GM18861 (cell line): Measurements from ENCODE around the gene SYT2.
"Not testable (repeated sequence)": the region's sequence is repeated elsewhere in the genome, so short reads cannot be mapped to it uniquely, and the experiment has no call there.

ENCODE experiments used
- ATAC-seq: cut with Tn5 transposase; IDR thresholded peaks from one replicate; pipeline ENCODE4 v1.9.1; 2021; ENCODE audit not compliant: unreplicated experiment

SYT2 gene

GRCh38 chr1:202710070-202711045, at the start of gene SYT2:
Gene SYT2 (minus strand): TSS chr1:202710454. CDS start chr1:202605772, 104,682 bp downstream.
- ATAC-seq = no peak

DNA sequence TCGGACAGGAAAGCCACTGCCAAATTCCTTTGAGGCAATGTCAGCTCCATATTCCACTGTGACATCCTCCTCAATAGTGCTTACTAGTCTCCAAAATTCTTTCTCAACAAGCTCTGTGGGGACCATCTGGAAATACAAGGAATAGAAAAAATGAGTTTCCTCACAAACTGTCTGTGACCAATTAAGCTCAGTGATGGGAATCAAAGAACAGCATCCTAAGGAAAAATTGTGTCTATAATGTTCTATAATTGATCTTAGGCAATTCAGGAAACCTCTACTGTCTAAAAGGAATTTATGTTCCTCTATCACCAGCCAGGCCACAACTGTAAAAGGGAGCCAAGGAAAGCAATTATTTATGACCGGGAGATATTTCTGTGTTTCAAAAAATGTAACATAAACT, 46.1 kb upstream of the SYT2 start:
- ATAC-seq = no peak

- ATAC-seq = no peak
Observed at GRCh38 chr1:202754293-202754692, 44.0 kb upstream of the SYT2 start.

DNA sequence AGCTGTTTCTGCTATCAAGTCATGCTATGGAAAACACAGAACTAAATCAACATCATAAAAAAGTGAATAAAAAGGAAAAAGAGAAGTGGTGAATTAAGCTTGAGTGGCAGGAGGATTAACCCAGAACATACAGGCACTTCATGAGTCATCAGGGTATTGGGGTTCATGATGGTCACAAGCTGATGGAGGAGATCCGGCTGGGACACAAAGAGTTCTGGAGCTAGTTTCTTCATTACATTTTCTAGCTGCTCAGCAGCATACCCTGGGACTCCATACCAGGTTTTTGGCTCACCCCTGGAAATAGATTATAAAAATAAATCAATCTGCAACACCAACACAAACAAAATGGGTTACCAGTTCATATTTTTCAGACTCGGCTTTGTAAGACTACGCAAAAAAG, 42.5 kb upstream of the SYT2 start:
- no peak for ATAC-seq

- ATAC-seq = no peak
Observed at GRCh38 chr1:202750761-202751160, 40.5 kb upstream of the SYT2 start.

- no peak for ATAC-seq
Observed at GRCh38 chr1:202750024-202750423, 39.8 kb upstream of the SYT2 start.

DNA sequence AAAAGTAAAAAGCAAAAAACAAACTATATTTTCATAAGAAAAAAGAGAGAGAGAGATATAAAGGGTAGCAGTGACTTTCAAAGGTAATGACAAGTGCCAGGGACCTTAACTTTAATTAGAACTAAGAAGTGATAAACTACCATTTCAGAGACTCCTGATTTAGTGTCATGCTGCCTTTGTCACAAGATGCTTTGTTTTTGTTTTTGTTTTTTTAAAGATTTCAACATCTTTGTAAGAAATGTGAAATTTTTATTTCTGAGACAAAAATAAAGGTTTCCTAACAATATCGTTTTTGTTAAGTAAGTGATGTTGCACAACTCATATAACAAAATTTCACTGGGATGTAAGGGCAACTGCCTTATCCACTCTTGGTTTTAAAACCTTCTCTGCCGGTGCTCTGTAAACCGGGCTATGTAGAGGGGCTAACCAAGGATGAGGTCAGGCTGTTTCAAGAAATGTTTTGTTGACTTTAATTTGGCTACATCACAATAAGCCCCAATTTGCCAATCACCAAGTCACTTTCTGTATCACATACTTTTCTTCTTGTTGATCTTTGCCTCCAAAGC, 35.2 kb upstream of the SYT2 start:
- ATAC-seq = no peak

DNA sequence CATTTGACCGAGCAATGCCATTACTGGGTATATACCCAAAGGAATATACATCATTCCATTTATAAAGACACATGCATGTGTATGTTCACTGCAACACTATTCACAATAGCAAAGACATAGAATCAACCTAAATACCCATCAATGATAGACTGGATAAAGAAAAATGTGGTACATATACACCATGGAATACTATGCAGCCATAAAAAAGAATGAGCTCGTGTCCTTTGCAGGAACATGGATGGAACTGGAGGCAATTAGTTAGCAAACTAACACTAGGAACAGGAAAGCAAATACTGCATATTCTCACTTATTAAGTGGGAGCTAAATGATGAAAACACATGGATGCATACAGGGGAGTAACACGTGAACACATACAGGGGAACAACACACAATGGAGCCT, 34.5 kb upstream of the SYT2 start:
- not testable (repeated sequence) for ATAC-seq

- ATAC-seq = no peak
Observed at GRCh38 chr1:202742496-202742895, 32.2 kb upstream of the SYT2 start.

- no peak for ATAC-seq
Observed at GRCh38 chr1:202733251-202733650, 23.0 kb upstream of the SYT2 start.

GRCh38 chr1:202728951-202729350, 18.7 kb upstream of the SYT2 start:
- no peak for ATAC-seq

- ATAC-seq = no peak
Observed at GRCh38 chr1:202725526-202725925, 15.3 kb upstream of the SYT2 start.

GRCh38 chr1:202723708-202724107, 13.5 kb upstream of the SYT2 start:
- no peak for ATAC-seq

DNA sequence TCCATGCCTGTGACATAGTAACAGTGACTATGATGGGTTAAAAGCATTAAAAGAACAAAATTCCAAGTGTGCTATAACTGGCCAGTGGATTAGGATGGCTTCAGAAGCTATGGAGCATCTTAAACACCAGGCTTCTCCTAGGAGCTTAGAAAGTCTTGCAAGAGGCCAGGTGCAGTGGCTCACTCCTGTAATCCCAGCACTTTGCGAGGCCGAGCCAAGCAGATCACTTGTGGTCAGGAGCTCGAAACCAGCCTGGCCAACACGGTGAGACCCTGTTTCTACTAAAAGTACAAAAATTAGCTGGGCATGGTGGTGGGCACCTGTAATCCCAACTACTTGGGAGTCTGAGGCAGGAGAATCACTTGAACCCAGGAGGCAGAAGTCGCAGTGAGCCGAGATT, 12.8 kb upstream of the SYT2 start:
- not testable (repeated sequence) for ATAC-seq

- no peak for ATAC-seq
Observed at GRCh38 chr1:202716654-202717053, 6.4 kb upstream of the SYT2 start.

DNA sequence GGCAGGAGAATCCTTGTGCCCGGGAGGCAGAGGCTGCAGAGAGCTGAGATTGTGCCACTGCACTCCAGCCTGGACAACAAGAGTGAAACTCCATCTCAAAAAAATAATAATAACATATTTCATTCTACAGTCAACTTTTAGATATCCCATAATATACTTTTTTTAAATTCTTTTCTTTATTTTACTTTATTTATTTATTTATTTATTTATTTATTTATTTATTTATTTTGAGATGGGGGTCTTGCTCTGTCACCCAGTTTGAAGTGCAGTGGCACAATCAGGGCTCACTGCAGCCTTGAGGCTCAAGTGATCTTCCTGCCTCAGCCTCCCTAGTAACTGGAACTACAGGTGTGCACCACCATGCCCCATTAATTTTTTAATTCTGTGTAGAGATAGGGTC, 3.9 kb upstream of the SYT2 start:
- ATAC-seq = not testable (repeated sequence)

GRCh38 chr1:202713110-202713509, 2.9 kb upstream of the SYT2 start:
- no peak for ATAC-seq

DNA sequence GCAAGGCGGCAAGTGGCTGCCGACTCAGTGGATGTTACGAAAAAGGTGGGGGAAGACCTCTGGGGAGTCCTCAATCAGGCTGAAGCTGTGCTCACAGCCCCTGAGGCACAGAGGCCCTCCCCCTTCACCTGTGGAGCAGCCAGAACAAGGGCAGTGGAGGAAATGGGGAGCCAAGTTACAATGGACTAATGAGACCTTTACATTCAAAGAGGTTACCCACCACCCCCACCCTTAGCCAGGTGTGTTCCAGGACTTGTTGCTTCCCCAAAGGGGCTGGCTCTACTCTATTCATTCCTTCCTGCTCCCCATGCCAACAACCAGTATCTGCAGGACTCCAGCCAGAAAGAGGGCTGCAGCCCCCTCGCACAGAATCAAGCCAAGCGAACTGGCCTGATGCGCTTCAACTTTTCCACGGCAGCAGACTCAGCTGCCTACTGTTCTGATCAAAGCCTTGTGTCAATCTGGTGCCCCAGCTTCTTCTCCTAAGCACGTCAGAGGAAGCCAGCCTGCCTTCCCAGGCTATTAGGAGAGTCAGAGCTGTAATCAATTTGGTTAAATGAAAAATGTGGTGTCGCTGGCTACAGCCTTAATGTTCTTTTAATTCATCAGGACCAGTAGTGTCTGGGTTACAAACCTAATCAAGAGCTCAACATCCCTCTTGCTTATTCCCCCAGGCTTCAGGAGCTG, 1.8 kb upstream of the SYT2 start:
- no peak for ATAC-seq

DNA sequence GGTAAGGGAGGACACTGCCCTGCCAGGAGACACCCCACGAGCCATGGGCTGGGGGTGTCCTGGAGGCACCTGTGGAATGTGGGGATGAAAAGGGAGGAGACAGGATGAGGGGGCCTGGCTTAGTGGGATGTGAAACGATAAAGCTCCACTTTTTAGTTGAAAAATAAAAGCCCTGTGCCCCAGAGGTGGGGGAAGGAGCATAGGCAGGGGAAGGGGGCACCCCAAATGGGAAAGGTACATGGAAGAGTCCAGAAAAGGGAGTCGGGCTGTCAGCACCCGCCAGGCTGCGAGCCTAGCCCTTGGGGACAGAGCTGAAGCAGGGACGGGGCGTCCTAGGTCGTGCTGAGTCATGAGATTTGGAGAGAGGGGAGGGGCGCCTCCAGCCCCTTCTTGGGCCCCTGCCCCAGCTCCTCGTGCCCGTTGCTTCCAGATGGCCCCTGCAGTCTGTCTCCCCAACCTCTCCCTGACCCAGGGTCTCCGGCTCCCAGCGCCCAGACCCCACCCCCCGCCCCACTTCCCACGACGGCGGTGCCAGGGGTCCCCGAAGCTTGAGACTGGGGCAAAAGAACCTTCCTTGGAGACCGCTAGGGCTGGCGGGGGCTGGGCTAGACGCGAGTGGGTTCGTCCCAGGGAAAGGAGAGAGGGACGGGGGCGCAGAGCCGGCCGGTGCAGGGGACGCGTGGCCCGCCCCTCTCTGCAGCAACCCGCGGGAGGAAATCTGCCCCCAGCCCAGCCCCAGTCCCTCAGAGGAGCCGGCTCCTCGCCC, 795 bp downstream of the SYT2 start:
- ATAC-seq = no peak

DNA sequence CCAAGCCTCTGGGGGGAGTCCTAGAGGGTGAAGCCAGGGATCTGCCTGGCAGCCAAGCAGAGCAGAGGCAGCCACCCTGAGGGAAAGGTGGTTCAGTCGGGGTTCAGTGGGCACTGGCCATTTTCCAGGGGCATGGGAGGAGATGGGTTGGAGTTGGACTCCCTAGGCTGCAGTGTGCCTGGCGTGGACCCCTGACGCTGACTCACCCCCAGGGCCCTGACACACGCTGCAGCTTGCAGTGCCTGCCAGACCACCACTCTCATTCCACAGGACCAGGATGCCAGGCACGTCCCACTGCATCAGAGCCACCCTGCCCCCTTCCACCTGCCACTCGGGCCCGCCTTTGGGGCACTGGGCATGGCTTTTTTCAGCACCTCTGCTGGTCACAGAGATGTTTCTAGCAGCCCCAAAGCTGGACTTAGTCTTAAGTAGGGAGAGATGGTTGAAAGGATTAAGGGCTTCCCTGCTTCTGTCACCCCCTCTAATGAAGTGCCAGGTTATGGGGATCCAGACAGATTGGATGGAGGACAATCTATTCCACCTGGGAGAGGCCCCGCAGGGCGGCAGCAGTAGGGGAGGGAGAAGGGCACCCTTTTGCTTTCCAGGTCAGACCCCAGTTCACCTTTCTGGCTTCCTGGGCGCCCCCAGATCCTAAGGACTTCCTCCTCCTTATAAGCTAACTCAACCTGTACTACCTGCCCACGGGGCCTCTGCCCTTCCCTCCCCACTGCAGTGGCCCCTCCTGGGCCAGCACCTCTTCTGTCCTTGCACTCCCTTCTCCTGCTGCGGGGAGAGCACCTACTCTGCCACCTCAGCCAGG, 1.6 kb downstream of the SYT2 start:
- no peak for ATAC-seq
